Peyer's patch (tissue), 4 donors: ENCODE results near the gene GLRA3. TPM values are rescaled to one million over a fixed set of nuclear protein-coding genes. Genes with fewer than 3 reads are reported as not detected.

Experiments used
- DNase-seq, 3 donors: peaks; one replicate each; pipeline ENCODE4 v3.0.0-alpha.2; 2017 to 2019
- H3K27ac ChIP-seq, 4 donors: fragments of 200-600 bp; sonication (generic); one replicate each; pipeline ENCODE4 v1.5.1; 2016 to 2019
- H3K27me3 ChIP-seq, 2 donors: fragments of 200-600 bp; sonication (generic); one replicate each; pipeline ENCODE4 v1.5.1; 2019
- H3K36me3 ChIP-seq, 3 donors: fragments of 200-600 bp; sonication (generic); one replicate each; pipeline ENCODE4 v1.5.1; 2016 to 2019
- H3K4me1 ChIP-seq, 4 donors: fragments of 200-600 bp; sonication (generic); one replicate each; pipeline ENCODE4 v1.5.1; 2016 to 2019
- H3K4me3 ChIP-seq, 4 donors: fragments of 200-600 bp; sonication (generic); 1 replicate in 3 of 4; 2 replicates in 1 of 4; pipeline ENCODE4 v1.5.1; 2016 to 2019; ENCODE audit warnings: mild to moderate bottlenecking in 1 of 4
- H3K9me3 ChIP-seq, 4 donors: fragments of 200-600 bp; sonication (generic); one replicate each; pipeline ENCODE4 v1.5.1; 2016 to 2019; ENCODE audit warnings: mild to moderate bottlenecking in 1 of 4
- CTCF ChIP-seq, 6 experiments: fragments of 450-650 bp in 4 of 6; fragments of 200-600 bp in 2 of 6; sonication (generic) in 1 of 6; IDR thresholded peaks; one replicate each; pipeline ENCODE4 v1.5.1; 2017 to 2019; ENCODE audit warnings: antibody characterized with exemption in 6 of 6, mild to moderate bottlenecking in 3 of 6, moderate library complexity in 1 of 6
- POLR2A ChIP-seq, 2 donors: fragments of 450-650 bp; IDR thresholded peaks; one replicate each; pipeline ENCODE4 v1.5.1; 2017; ENCODE audit warnings: antibody characterized with exemption in 2 of 2, mild to moderate bottlenecking in 2 of 2, moderate library complexity in 2 of 2
- total RNA-seq, 4 donors: library from RNA; depleted of rRNA; stranded (reverse); fragments of >200 nt; gene quantifications; one replicate each; pipeline ENCODE4 v1.1.0, GENCODE V29; 2016

Gene GLRA3
- total RNA-seq, 4 donors from 2014 or later = 1.7 TPM; not detected in 3

- Histone ChIP-seq H3K4me1 (no peaks in the 10 kb centered on the region), H3K27me3 (no peaks in the 10 kb centered on the region), H3K9me3 (no peaks in the 10 kb centered on the region), H3K4me3 (no peak overlapping the region), H3K36me3 (no peaks in the 10 kb centered on the region), H3K27ac (no peak overlapping the region)
- TF ChIP-seq CTCF (IDR thresholded peaks at IDR 0.05) (no peak), POLR2A (IDR thresholded peaks at IDR 0.05) (no peak)
- DNase-seq = no peak
Measured at GRCh38 chr4:174713181-174713580, 115.9 kb downstream of the GLRA3 start.

GRCh38 chr4:174709526-174709925 is 119.5 kb downstream of the GLRA3 start:
- no peak overlapping the region for H3K27ac ChIP-seq
- no peaks in the 10 kb centered on the region for H3K9me3 ChIP-seq
- H3K4me3 ChIP-seq = no peak overlapping the region
- no peaks in the 10 kb centered on the region for H3K36me3 ChIP-seq
- H3K4me1 ChIP-seq = no peaks in the 10 kb centered on the region
- no peaks in the 10 kb centered on the region for H3K27me3 ChIP-seq
- no peak for DNase-seq
- TF ChIP-seq CTCF (IDR thresholded peaks at IDR 0.05) (no peak), POLR2A (IDR thresholded peaks at IDR 0.05) (no peak)

GRCh38 chr4:174708381-174708780 is 120.7 kb downstream of the GLRA3 start:
- Histone ChIP-seq H3K4me3 (no peak overlapping the region), H3K4me1 (no peaks in the 10 kb centered on the region), H3K27ac (no peak overlapping the region), H3K27me3 (no peaks in the 10 kb centered on the region), H3K36me3 (no peaks in the 10 kb centered on the region), H3K9me3 (no peaks in the 10 kb centered on the region)
- TF ChIP-seq CTCF (IDR thresholded peaks at IDR 0.05) = no peak
- no peak for TF ChIP-seq POLR2A (IDR thresholded peaks at IDR 0.05)
- DNase-seq = no peak

GRCh38 chr4:174707902-174708301 is 121.1 kb downstream of the GLRA3 start:
- TF ChIP-seq CTCF (IDR thresholded peaks at IDR 0.05) = no peak
- TF ChIP-seq POLR2A (IDR thresholded peaks at IDR 0.05) = no peak
- H3K4me3 ChIP-seq = no peak overlapping the region
- no peaks in the 10 kb centered on the region for H3K27me3 ChIP-seq
- no peaks in the 10 kb centered on the region for H3K36me3 ChIP-seq
- no peaks in the 10 kb centered on the region for H3K4me1 ChIP-seq
- H3K9me3 ChIP-seq = no peaks in the 10 kb centered on the region
- no peak overlapping the region for H3K27ac ChIP-seq
- no peak for DNase-seq

GRCh38 chr4:174707051-174707676 is 121.9 kb downstream of the GLRA3 start:
- H3K36me3 ChIP-seq = no peaks in the 10 kb centered on the region
- H3K4me1 ChIP-seq = no peaks in the 10 kb centered on the region
- H3K9me3 ChIP-seq = no peaks in the 10 kb centered on the region

More at GRCh38 chr4:174707051-174707676, 121.9 kb downstream of the GLRA3 start:
- TF ChIP-seq POLR2A (IDR thresholded peaks at IDR 0.05) (no peak), CTCF (IDR thresholded peaks at IDR 0.05) (no peak)
- H3K27ac ChIP-seq = no peak overlapping the region
- no peak for DNase-seq
- H3K27me3 ChIP-seq = no peaks in the 10 kb centered on the region
- H3K4me3 ChIP-seq = no peak overlapping the region
